ENCODE results near the gene RRBP1.

RRBP1 gene

DNA sequence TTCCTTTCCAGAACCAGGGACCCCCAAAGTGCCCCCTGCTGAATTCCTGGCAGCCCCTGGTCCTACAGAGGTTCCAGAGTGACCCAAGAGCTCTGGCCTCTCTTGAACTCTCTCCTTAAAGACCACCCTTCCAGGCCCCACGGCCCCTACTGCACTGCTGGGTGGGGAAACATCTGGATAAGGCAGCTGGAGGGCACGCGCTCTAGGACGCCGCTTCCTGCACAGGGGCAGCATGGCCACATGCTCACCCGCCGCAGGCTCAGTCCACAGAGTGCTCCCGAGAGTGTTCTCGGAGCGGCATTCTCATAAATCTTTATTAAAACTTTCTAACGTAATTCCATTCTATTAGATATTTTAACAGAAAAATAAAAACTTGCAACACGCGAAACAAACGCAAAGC, 37.0 kb downstream of the RRBP1 start:
- Mint-ChIP-seq H3K36me3 (ENCODE audit: low read depth) (peaks cover 5% of the 10 kb centered on the region), H3K4me3 (peak overlapping the region in 1 of 3 experiments; percentile 28), H3K9me3 (no peaks in the 10 kb centered on the region), H3K27me3 (ENCODE audit: low read depth) (no peaks in the 10 kb centered on the region), H3K27ac (peak overlapping the region; percentile 87 to 98 (median 90)), H3K4me1 (peaks cover 67% of the 10 kb centered on the region)
- TF ChIP-seq, protein P1, sequence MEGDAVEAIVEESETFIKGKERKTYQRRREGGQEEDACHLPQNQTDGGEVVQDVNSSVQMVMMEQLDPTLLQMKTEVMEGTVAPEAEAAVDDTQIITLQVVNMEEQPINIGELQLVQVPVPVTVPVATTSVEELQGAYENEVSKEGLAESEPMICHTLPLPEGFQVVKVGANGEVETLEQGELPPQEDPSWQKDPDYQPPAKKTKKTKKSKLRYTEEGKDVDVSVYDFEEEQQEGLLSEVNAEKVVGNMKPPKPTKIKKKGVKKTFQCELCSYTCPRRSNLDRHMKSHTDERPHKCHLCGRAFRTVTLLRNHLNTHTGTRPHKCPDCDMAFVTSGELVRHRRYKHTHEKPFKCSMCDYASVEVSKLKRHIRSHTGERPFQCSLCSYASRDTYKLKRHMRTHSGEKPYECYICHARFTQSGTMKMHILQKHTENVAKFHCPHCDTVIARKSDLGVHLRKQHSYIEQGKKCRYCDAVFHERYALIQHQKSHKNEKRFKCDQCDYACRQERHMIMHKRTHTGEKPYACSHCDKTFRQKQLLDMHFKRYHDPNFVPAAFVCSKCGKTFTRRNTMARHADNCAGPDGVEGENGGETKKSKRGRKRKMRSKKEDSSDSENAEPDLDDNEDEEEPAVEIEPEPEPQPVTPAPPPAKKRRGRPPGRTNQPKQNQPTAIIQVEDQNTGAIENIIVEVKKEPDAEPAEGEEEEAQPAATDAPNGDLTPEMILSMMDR (IDR thresholded peaks at IDR 0.05; ENCODE audit: unreplicated experiment in 3 of 3) = no peak

DNA sequence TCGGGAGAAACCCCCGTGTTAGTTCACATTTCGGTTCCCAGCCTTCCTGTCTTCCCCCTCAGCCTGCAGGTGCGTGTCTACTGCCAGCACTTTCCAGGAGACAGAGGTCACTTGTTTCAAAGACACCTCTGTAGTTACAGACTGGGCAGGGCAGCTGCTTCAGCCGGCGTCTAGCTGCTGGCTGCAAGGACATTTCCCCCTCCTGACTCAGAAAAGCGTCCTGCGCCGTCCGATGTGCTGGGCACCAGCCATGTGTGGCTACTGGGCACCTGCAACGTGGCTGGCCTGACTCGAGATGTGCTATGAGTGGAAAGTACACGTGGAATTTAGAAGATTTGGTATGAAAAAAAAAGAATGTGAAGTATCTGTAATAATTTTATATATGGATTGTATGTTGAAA, 37.6 kb downstream of the RRBP1 start:
- peaks cover 64% of the 10 kb centered on the region for H3K4me1 Mint-ChIP-seq
- peaks cover 9% of the 10 kb centered on the region for H3K36me3 Mint-ChIP-seq (ENCODE audit: low read depth)
- no peaks in the 10 kb centered on the region for H3K27me3 Mint-ChIP-seq (ENCODE audit: low read depth)
- no peaks in the 10 kb centered on the region for H3K9me3 Mint-ChIP-seq
- H3K4me3 Mint-ChIP-seq = peak overlapping the region; percentile 4 to 62 (median 19)
- TF ChIP-seq, protein P1 (IDR thresholded peaks at IDR 0.05; ENCODE audit: unreplicated experiment in 3 of 3) = no peak
- peak overlapping the region; percentile 87 to 98 (median 90) for H3K27ac Mint-ChIP-seq

DNA sequence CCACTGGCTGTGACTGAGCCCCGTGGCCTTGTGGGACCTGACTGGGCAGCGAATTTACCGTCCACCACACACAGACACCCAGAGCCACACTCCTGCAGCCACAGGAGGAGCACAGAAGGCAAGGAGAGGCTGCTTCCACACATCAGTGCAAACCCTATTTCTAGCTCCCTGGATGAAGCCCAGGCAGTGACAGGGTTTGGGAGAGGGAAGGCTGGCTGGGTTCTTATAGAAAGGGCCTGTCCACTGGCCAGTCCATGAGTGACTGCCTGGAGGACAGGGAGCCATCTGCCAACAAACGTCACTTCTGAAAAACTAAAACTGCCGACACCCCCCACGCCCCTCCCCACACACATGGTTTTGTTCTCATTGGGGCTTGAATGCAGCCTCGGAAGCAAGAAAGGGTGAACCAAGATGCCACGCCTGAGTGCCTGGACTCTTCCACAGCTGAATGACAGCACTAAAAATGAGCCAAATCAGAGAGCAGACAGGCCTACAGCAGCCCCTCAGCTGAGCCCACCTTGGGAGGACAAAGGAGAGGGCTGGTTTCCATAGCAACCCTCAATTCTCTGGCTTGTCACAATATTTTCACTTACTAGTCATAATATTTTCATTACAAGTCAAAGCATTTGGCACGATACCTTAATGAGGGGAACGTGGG, 38.4 kb downstream of the RRBP1 start:
- peak overlapping the region; percentile 87 to 98 (median 90) for H3K27ac Mint-ChIP-seq
- peaks cover 63% of the 10 kb centered on the region for H3K4me1 Mint-ChIP-seq
- TF ChIP-seq, protein P1 (IDR thresholded peaks at IDR 0.05; ENCODE audit: unreplicated experiment in 3 of 3) = no peak
- peak overlapping the region; percentile 5 to 45 (median 6) for H3K4me3 Mint-ChIP-seq
- H3K27me3 Mint-ChIP-seq (ENCODE audit: low read depth) = no peaks in the 10 kb centered on the region
- peaks cover 17% of the 10 kb centered on the region for H3K36me3 Mint-ChIP-seq (ENCODE audit: low read depth)
- no peaks in the 10 kb centered on the region for H3K9me3 Mint-ChIP-seq

DNA sequence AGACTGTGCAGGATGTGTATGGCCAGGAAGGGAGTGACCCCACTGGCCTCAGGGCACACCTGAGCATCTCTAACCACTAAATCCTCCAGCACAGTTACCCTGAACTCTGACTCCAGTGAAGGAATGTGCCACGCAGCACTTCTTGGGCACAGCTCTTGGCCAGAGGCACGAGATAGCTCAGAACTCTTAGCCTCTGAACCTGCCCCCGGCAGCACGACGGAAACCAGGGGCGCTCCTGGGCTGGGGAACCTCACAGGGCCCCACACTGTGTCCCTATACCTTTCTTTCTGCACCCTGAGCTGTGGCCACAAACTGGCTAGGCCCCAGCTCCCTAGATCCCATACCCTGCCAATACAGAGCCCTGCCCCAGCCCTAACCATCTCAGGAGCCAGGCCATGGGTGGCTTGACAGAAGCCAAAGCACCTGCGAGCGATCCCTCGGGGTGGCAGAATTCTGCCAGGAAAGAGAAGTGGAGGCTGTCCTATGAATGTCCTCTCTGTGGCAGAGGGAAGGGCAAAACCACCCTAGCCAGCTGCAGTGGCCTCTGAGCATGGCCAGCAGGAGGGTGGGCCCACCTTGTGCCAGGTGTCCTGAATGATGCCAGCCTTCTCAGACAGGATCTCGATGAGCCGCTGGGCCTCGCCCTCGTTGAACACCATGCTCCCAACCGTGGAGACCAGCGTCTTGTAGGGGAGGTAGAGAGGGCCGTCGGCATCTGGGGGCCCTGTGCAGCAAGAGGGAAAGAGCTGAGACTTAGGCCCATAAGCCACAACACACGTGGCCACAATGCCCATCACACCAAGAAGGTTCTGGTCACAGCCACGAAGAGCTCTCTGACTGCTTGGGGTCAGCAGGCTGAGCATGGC, 39.4 kb downstream of the RRBP1 start:
- TF ChIP-seq, protein P1 (IDR thresholded peaks at IDR 0.05; ENCODE audit: unreplicated experiment in 3 of 3) = no peak
- peaks cover 17% of the 10 kb centered on the region for H3K36me3 Mint-ChIP-seq (ENCODE audit: low read depth)
- no peak overlapping the region for H3K4me3 Mint-ChIP-seq
- H3K27ac Mint-ChIP-seq = peak overlapping the region in 1 of 3 experiments; percentile 98
- H3K27me3 Mint-ChIP-seq (ENCODE audit: low read depth) = no peaks in the 10 kb centered on the region
- no peaks in the 10 kb centered on the region for H3K9me3 Mint-ChIP-seq
- H3K4me1 Mint-ChIP-seq = peaks cover 62% of the 10 kb centered on the region

DNA sequence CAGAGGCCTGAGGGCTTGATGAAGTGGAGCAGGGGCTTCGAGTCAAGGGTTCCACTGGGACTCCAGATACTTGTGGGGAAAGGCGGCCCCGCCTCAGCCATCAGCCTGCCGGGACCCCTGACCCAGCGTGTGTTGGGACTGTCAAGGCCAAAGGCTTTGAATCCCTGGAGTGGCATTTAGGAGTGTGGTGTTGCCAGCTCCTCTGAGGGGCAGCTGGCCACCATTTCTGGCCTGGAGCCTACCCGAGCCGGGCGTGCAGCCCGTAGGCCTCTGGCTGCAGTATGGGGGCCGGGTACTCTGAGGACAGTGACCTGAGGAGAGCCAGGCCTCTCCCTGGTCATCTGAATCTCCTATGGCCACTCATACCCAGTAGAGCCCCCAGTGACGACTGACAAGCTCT, 40.0 kb downstream of the RRBP1 start:
- TF ChIP-seq, protein P1 (IDR thresholded peaks at IDR 0.05; ENCODE audit: unreplicated experiment in 3 of 3) = no peak
- no peaks in the 10 kb centered on the region for H3K27me3 Mint-ChIP-seq (ENCODE audit: low read depth)

More for the DNA sequence above, 40.0 kb downstream of the RRBP1 start:
- Mint-ChIP-seq H3K4me3 (no peak overlapping the region), H3K27ac (peak overlapping the region in 1 of 3 experiments; percentile 72), H3K4me1 (peaks cover 60% of the 10 kb centered on the region), H3K9me3 (no peaks in the 10 kb centered on the region), H3K36me3 (ENCODE audit: low read depth) (peaks cover 17% of the 10 kb centered on the region)
